ENCODE measurements around the gene GPR33.

DNA sequence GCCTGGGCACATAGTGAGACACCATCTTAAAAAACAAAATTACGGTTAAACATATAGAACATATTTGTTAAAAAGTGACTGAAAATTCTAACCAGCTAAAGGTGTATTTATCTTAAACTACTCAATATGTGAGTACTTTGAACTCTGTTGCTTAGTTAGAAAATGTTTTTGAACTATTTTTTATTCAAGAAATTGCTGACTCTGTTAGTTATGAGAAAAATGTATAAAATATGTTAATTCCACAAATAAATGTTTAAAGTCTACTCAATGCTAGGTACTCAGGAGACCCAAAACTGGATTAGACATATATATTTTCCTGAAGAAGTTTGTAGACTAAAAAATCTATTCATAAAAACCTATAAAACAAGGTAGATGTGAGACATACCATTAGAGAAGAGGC is 23.0 kb upstream of the GPR33 start:
- TF ChIP-seq POLR2A (IDR thresholded peaks at IDR 0.05; ENCODE audit: extremely low read depth, insufficient read length): no peak
- TF ChIP-seq, protein P1, sequence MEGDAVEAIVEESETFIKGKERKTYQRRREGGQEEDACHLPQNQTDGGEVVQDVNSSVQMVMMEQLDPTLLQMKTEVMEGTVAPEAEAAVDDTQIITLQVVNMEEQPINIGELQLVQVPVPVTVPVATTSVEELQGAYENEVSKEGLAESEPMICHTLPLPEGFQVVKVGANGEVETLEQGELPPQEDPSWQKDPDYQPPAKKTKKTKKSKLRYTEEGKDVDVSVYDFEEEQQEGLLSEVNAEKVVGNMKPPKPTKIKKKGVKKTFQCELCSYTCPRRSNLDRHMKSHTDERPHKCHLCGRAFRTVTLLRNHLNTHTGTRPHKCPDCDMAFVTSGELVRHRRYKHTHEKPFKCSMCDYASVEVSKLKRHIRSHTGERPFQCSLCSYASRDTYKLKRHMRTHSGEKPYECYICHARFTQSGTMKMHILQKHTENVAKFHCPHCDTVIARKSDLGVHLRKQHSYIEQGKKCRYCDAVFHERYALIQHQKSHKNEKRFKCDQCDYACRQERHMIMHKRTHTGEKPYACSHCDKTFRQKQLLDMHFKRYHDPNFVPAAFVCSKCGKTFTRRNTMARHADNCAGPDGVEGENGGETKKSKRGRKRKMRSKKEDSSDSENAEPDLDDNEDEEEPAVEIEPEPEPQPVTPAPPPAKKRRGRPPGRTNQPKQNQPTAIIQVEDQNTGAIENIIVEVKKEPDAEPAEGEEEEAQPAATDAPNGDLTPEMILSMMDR (IDR thresholded peaks at IDR 0.05; ENCODE audit: low read depth, low read length): no peak

All from NB4 (cell line).